Transverse colon (tissue), 4 donors: ENCODE results near the gene LAMA2.

Source experiments
- CTCF ChIP-seq, 5 experiments: fragments of 200-600 bp in 3 of 5; fragments of 450-650 bp in 2 of 5; sonication (generic) in 3 of 5; IDR thresholded peaks; 1 replicate in 2 of 5; 2 replicates in 3 of 5; pipeline ENCODE4 v1.5.1; 2016 to 2017; ENCODE audit warnings: antibody characterized with exemption in 5 of 5, inconsistent platforms in 3 of 5, mild to moderate bottlenecking in 2 of 5, moderate library complexity in 1 of 5
- POLR2A ChIP-seq: fragments of 450-650 bp; IDR thresholded peaks from one replicate; pipeline ENCODE4 v1.6.1; 2016; ENCODE audit warnings: antibody characterized with exemption, mild to moderate bottlenecking, moderate library complexity
- POLR2AphosphoS5 ChIP-seq, 3 donors: sonication (generic); formaldehyde crosslinking; IDR thresholded peaks; one replicate each; pipeline ENCODE4 v1.6.1; 2016; ENCODE audit warnings: antibody characterized with exemption in 3 of 3

DNA sequence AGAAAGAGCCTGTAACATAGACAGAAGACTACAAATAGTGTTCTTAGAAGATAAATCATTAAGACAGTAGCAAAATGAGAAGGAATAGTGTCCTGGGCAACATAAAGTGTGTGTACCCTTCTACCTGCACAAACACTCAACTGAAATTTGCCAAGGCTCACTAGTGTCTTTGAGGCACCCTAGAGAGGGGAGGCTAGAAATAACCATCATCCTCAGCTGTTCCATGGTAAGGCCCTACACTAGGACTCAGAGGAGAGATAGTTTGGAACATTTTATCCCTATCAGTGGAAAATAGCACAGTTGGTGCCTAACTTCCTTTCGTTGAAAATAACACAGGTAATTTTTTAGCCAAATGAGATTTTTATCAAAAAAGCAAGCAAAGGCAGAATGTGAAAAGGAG is 230.7 kb downstream of the LAMA2 start:
- no peak for TF ChIP-seq POLR2AphosphoS5 (IDR thresholded peaks at IDR 0.05)
- no peak for TF ChIP-seq POLR2A
- TF ChIP-seq CTCF (IDR thresholded peaks at IDR 0.05): no peak
